Effector CD8-positive, alpha-beta T cell (primary cell): ENCODE measurements around the gene MEIKIN.
"Not testable (repeated sequence)": the region's sequence is repeated elsewhere in the genome, so short reads cannot be mapped to it uniquely, and the experiment has no call there.

Source experiments
- DNase-seq: peaks from one replicate; lab custom pipeline; 2025; lab: John Stamatoyannopoulos, UW

Gene MEIKIN

GRCh38 chr5:131810510-131811249 is 134.8 kb downstream of the MEIKIN start:
- DNase-seq = no peak

DNA sequence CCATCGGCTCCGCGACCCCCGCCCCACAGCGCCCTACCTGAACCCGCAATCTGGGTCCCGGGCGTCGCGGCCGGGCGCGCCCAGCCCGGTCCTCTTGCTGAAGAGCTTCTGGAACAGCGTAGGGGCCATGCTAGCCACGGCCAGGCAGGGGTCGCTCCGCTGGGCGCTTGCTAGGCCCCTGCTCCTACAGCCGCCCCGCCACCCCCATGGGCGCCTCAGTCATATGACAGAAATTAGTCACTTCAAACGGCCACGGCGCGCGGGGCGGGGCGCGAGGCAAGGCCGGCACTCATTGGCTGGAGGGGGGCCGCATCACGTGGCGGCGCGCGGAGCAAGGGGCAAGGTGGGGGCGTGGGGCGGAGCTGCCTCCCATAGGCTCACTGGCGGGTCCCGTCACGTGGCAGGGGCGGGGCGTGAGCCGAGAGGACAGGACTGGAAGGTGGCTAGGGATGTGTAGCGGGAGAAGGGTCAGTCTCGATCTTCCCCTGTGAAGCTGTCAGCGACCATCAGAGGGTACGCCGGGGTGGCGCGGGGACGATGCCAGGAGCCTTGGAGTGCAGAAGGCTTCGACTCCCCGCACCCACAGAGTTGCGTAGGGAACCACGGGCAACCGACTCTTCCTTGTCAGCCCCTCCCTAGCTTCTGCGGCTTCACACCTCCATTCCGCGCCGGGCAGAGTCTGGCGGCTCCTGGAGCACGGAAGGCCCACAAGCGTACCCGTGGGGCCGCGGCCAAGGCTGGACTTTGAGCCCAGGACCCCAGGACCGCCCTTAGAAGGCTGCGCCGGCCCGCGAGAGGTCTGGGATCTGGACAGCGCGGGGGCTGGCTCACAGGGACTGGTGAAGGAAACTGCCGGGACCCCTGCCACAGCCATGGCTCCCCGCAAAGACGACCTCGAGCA is 148.4 kb downstream of the MEIKIN start, which contains the start of gene FNIP1:
Gene FNIP1, minus strand, starts transcription at position 225 of the 901 bp plus-strand sequence. Its CDS starts 96 bp downstream, at position 129.
- DNase-seq = peak; percentile 98

GRCh38 chr5:131795879-131796792 is 149.3 kb downstream of the MEIKIN start:
- peak; percentile 38 for DNase-seq

DNA sequence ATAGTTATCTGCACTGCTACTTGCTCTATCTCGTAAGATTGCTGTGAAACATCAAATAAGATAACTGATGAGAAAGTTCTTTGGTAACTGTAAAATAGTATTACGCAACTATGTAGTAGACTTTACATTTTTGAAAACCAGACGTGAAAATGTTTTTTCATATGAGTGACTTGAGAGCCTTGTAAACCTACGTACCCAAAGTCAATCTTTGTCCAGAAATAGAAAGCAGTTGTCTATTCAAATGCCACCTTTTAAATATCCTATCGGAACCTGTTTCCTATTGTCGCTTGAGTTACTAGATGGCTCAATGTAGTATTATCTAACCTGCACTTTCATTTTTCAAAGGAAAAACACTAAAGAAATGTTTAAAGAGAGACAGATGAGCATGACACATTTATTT is 150.2 kb downstream of the MEIKIN start:
- no peak for DNase-seq

- no peak for DNase-seq
Measured at GRCh38 chr5:131794586-131794985, 150.9 kb downstream of the MEIKIN start.

GRCh38 chr5:131792896-131793295 is 152.6 kb downstream of the MEIKIN start:
- DNase-seq = no peak

DNA sequence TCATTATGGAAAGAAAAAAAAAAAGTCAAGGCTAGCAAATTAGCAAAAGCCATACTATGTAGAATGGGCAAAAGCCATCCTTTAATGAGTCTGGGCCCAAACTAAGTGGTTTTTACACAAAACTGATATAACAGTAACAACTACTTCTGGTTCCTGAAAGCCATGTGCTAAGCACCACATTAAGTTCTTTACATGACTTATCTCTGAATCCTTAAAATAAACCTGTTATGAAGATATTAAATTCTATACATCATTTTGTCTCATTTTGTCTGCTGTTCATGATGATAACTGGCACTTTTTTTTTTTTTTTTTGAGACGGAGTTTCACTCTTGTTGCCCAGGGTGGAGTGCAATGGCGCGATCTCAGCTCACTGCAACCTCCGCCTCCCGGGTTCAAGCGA is 153.6 kb downstream of the MEIKIN start:
- no peak for DNase-seq

GRCh38 chr5:131790550-131790949 is 154.9 kb downstream of the MEIKIN start:
- no peak for DNase-seq

DNA sequence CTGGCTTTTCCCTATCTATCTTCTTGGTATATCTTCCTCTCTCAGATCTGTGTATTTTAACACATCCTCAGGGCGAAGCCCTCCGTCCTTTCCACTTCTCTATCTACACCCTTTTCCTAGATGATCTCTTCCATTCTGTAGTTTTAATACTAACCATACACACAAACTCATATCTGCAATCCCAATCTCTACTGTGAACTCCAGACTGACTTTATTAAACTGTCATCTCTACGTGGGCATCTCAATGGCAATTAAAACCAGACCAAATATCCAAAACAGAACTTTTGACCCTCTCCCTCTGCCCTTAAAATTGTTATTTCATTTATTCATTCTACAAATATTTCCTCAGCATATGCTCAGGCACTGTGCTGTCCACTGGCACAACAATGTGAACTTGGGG is 155.7 kb downstream of the MEIKIN start:
- DNase-seq = no peak

DNA sequence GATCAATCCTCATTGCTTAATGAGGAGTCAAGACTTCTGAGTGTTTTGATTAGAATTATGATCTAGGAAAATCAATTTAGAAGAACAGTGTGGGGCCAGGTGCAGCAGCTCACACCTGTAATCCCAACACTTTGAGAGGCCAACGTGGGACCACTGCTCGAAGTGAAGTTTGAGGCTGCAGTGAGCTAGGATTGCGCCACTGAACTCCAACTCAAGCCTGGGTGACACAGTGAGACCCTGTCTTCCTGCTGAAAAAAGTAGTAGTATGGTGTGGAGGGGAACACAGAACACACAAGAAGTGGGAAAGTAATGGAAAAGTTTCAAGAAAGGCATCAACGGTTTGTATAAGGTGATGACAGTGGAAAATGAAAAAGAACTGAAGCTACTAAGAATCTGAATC is 157.7 kb downstream of the MEIKIN start:
- no peak for DNase-seq

- DNase-seq = no peak
Measured at GRCh38 chr5:131786900-131787692, 158.4 kb downstream of the MEIKIN start.

DNA sequence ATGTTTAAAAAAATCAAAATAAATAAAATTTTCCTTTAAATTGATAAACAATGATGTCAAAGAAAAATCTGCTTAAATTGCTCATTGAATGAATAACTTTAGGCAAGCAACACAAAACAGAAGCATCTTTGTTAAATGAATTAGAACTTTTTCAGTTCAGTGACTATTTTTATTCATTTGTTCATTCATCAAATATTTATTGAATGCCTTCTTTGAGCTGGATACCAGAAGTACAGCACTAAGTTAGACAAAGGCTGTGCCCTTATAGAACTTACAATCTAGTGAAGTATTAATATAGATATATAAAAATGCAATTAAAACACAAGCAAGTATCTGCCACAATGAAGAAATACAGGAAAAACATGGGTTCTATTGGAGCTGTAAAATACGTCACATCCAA is 159.4 kb downstream of the MEIKIN start:
- no peak for DNase-seq

GRCh38 chr5:131783874-131784273 is 161.6 kb downstream of the MEIKIN start:
- DNase-seq = no peak

DNA sequence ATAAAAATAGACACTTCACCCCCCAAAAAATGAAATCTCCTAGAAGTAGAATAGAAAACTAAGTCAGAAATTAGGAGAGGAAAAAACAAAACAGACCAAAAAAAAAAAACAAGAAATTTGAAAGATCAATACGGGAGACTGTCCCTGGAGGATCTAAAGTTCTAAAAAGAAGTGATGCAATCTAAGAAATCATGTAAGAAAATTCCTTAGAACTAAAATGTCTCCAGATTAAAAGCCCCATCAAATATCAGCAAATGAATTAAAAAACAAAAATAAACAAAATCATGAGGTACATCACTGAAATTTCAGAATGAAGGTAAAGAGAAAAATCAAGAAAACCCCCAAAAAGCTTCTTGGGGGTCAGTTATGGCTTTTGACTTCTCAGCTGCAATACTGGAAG is 162.1 kb downstream of the MEIKIN start:
- no peak for DNase-seq

- no peak for DNase-seq
Measured at GRCh38 chr5:131782717-131783116, 162.7 kb downstream of the MEIKIN start.

DNA sequence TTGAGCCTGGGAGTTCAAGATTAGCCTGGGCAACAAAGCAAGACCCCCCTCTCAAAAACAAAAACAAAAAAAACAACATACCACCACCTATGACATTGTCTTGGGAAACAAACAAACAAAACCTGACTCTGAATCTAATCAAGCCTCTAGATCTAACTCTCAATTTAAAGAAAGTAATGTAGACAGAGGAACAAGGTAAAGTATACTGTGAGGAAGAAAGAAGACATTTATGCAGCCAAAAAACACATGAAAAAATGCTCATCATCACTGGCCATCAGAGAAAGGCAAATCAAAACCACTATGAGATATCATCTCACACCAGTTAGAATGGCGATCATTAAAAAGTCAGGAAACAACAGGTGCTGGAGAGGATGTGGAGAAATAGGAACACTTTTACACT is 167.3 kb downstream of the MEIKIN start:
- not testable (repeated sequence) for DNase-seq

DNA sequence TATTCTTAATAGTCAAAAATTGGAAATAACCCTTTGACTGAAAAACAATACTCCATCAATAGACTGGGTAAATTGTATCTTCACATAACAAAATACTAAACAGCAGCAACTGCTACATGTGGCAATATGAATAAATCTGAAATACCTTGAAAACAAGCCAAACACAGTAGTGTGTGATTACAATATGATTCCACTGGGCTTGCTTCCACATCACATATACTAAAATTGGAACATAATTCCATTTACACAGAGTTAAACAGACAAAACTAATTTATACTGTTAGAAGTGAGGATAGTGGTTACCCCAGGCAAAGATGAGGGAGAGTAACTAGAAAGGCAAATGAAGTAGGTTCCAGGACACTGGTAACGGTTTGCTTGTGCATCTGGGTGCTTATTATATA is 169.0 kb downstream of the MEIKIN start:
- DNase-seq = no peak

- DNase-seq = no peak
Measured at GRCh38 chr5:131774652-131775367, 170.7 kb downstream of the MEIKIN start.

GRCh38 chr5:131773805-131774204 is 171.7 kb downstream of the MEIKIN start:
- DNase-seq = no peak

DNA sequence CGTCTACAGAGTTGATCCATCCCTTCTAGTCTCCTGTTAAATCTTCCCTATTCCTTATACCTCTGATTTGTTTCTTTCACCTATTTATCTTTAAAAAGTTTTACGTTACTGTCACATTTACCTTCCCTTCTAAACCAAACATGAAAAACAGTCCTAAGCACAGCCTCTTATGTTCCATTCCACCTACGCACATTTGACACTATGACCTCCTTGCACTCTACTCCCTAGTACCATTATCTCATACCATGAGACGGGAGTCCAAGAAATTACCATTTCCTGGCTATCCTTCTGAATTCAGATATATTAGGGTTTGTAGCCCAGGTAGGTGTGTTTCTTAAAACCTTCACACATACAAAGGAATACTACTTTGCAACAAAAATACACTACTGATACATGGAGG is 173.8 kb downstream of the MEIKIN start:
- DNase-seq = no peak
